Stimulated activated CD4-positive, alpha-beta T cell treated with anti-CD3 and anti-CD28 coated beads, Interleukin-1b, Interleukin-23, amount 100 ng/mL, for 4 hours (primary cell): ENCODE data around the gene PLPP4.

Experiments
- DNase-seq, 2 donors: peaks; one replicate each; pipeline ENCODE4 v3.0.0-alpha.2; 2020; ENCODE audit warnings: low read depth in 2 of 2

The PLPP4 gene

DNA sequence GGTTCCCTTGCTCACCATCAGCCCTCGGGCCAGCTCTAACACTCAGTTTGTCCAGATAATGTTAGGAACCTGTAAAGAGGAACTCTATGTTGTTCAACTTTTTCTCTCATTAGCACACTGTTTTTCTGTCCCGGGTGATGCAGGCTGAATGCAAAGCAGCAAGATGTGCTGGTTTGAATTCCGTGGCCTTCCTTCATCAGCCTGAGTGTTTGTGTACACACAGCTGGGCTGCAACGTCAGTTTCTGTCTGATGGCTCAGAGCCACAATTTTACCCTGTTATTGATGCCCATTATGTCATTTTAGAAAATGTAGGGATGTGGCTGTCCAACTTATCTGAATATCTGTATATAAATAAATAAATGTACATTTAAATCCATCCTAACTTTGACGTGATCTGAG lies 152.0 kb downstream of the PLPP4 start:
- DNase-seq, result no peak

GRCh38 chr10:120610791-120611190 lies 153.8 kb downstream of the PLPP4 start:
- DNase-seq, result no peak

DNA sequence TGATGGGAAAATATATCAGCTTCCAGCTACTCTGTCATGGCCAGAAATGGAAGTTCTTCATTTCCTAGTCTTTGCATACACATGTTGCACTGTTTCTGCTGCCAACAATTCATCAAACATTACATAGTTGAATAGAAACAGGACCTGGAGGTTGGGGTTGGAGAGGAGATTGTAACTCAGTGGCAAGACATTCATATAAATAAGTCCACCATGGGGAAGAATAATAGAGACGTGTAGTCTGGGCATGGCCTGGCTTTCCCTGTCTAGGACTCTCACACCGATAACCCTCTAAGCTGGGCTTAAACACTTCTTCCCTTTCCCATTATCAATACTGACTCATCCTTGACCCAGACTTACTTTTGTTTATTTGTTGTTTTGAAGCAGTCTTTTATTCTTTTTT lies 155.7 kb downstream of the PLPP4 start:
- no peak for DNase-seq

GRCh38 chr10:120613180-120613579 lies 156.2 kb downstream of the PLPP4 start:
- no peak for DNase-seq

DNA sequence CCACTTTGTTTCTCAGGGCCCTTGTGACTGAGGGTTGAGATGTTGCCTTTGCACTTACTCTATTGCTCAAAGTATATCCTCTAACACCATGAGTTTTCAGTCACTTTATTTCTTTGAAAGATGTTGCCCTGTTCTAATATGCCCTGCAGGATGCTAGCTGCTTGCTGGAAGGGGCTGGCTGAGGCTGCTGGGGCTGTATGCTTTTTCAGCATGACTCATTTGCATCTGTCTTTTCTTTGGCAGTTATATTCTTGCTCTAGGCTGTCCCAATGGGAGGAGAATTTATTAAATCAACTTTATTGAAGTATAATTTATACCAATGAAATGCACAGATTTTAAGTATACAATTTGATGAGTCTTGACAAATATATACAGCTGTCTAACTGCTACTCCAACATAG lies 157.7 kb downstream of the PLPP4 start:
- no peak for DNase-seq

DNA sequence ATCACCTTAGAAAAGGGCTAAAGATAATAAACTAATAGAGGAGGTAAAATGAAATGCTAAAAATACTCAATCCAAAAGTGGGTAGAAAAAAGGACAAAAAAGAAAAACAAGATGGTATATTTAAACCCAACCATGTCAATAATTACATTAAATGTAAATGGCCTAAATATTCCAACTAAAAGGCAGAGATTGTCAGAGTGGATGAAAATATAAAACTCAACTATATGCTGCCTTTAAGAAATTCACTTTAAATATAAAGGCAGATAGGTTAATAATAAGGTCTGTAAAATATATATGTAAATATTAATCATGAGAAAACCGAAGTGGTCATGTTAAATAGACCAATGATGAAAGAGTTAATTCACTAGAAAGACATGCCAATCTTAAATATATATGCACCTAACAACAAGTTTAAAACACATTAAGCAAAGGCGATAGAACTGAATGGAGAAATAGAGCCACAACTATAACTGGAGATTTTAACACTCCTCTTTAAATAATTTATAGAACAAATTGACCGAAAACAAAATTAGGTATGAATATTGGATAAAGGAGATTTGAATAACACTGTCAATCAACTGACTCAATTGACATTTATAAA lies 159.4 kb downstream of the PLPP4 start:
- DNase-seq, result no peak

GRCh38 chr10:120628197-120628596 lies 171.2 kb downstream of the PLPP4 start:
- no peak for DNase-seq

DNA sequence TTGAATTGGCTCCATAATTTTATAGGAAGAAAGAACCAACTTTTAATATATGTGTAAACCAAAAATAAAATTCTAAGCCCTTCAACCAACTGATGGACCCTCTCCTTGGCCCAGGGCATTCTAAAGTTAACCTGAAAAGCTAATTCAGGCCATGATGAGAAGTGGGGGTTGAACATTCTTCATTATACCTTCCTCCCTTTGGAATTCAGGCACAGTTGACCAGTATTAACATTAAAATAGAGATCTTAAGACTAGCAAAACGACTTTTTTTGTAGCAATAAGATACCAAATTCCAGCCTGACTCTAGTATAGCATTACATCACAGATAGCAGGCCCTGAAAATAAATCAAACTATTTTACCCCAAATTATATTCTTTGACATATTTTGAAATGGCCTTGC lies 173.2 kb downstream of the PLPP4 start:
- no peak for DNase-seq

GRCh38 chr10:120632047-120632446 lies 175.0 kb downstream of the PLPP4 start:
- no peak for DNase-seq

GRCh38 chr10:120632942-120633341 lies 175.9 kb downstream of the PLPP4 start:
- no peak for DNase-seq

DNA sequence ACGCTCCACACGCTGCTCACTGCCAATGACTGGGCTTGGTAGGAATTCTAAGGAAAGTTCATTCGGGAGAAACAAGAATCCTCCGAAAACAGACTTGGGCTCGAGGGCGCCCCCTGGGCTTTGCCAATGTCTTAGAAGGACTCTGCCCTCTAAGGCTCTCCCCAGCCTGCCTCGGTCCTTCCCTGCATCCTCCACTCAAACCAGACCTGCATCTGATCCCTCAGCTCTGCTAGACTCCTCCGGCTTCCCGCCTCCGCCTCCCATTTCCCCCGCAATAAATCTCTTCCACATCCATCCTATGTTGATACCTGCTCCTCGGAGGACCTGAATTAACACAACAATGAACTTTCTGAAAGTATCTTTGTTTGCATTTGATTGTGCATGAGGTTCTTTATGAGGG lies 177.6 kb downstream of the PLPP4 start:
- no peak for DNase-seq
